ENCODE measurements around the gene SNRK. TPM values are rescaled to one million over a fixed set of nuclear protein-coding genes. Genes with fewer than 3 reads are reported as not detected.

SNRK gene
- total and polyA plus RNA-seq, 2 donors (not counting 3 experiments of a cell fraction or from before 2014, with no cell fraction given): 43.3 to 99.9 TPM

DNA sequence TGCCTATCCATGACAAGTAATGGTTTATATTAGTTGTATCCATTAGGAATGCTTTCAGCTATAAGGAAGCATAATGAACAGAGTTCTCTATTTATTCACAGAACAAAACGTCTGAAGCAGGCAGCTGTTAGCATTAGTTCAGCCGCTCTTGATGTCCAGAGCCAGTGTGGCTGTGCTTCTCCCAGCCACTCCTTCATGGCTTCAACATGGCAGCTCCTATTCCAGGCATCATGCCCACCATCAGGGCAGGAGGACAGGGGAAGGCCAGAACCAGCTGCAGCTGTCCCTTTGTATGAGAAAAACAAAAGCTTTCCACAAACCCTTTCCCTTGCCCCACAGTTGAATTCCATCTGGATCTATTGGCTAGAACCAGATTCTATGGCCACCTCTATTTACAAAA, 12.9 kb upstream of the SNRK start:
- no peak overlapping the region for H2AFZ ChIP-seq (ENCODE audit: low read depth, low read length)
- dilution Hi-C loops (cut with MboI; ENCODE audit: extremely low pct_ligation_motif_present, low sequenced_read_pairs): no loop called here
- no peaks in the 10 kb centered on the region for H3K9me3 ChIP-seq (replicated peaks; ENCODE audit: control insufficient read depth, insufficient read depth, low read length)
- intact Hi-C loops (cut with micrococcal nuclease): no loop called here
- POLR2A ChIA-PET: no interaction called here
- H3K36me3 ChIP-seq (ENCODE audit: control insufficient read depth in 2 of 2, extremely low read depth in 1 of 2, insufficient read depth in 2 of 2, low read length in 2 of 2): no peaks in the 10 kb centered on the region
- no peak overlapping the region for H3K27ac ChIP-seq (ENCODE audit: insufficient read depth, low read depth, low read length)
- H3K4me2 ChIP-seq (ENCODE audit: insufficient read depth, low read length): no peak overlapping the region
- FAIRE-seq: no peak
- H3K9me1 ChIP-seq (replicated peaks; ENCODE audit: control insufficient read depth, extremely low read depth, insufficient read depth, low read length): no peaks in the 10 kb centered on the region
- no peak overlapping the region for H3K9ac ChIP-seq (replicated peaks; ENCODE audit: extremely low read depth, insufficient read depth, low read length)
- no peak for DNase-seq (ENCODE audit: low read depth, low spot score)
- no peaks in the 10 kb centered on the region for H3K79me2 ChIP-seq (ENCODE audit: control insufficient read depth, insufficient read depth, low read length)
- TF ChIP-seq, protein P1, sequence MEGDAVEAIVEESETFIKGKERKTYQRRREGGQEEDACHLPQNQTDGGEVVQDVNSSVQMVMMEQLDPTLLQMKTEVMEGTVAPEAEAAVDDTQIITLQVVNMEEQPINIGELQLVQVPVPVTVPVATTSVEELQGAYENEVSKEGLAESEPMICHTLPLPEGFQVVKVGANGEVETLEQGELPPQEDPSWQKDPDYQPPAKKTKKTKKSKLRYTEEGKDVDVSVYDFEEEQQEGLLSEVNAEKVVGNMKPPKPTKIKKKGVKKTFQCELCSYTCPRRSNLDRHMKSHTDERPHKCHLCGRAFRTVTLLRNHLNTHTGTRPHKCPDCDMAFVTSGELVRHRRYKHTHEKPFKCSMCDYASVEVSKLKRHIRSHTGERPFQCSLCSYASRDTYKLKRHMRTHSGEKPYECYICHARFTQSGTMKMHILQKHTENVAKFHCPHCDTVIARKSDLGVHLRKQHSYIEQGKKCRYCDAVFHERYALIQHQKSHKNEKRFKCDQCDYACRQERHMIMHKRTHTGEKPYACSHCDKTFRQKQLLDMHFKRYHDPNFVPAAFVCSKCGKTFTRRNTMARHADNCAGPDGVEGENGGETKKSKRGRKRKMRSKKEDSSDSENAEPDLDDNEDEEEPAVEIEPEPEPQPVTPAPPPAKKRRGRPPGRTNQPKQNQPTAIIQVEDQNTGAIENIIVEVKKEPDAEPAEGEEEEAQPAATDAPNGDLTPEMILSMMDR (IDR thresholded peaks at IDR 0.05; ENCODE audit: extremely low read depth in 1 of 2, insufficient read depth in 1 of 2, low read depth in 1 of 2, low read length in 2 of 2): no peak
- no peak for TF ChIP-seq FOS (IDR thresholded peaks at IDR 0.05; ENCODE audit: borderline replicate concordance, insufficient read depth, low read length)
- no TSS peak for BruUV-seq (replicated peaks)
- H3K27me3 ChIP-seq (ENCODE audit: control insufficient read depth in 2 of 2, insufficient read depth in 2 of 2, low read length in 2 of 2): no peaks in the 10 kb centered on the region
- no peaks in the 10 kb centered on the region for H4K20me1 ChIP-seq (replicated peaks; ENCODE audit: control insufficient read depth, extremely low read depth, insufficient read depth, low read length)
- no peaks in the 10 kb centered on the region for H3K4me1 ChIP-seq (ENCODE audit: control insufficient read depth, extremely low read depth, insufficient read depth, low read length)
- H3K4me3 ChIP-seq (replicated peaks in 1 of 3; ENCODE audit: insufficient read depth in 1 of 3, low read depth in 1 of 3, low read length in 3 of 3): no peak overlapping the region
- CTCF ChIA-PET: interaction anchor here (0.8 kb wide), 1 partner anchor 10 kb away, joined by 3 read pairs; no protein-coding TSS in a partner anchor

DNA sequence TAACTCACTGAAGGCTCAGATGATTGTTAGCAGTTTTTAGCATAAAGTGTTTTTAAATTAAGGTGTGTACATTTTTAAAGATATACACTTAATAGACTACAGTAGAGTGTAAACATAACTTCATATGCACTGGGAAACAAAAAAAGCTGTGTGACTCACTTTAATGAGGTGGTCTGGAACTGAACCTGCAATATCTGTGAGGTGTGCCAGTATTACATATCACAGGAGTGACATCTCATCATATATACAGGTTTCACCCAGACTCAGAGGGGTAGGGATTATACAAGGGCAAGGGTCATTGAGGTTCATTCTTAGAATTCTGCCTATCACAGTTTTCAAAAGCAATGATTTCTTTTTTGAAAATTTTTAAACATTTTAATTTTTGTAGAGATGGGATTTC, 7.3 kb upstream of the SNRK start:
- ChIA-PET POLR2A (no interaction called here), CTCF (interaction anchor here (1.1 to 1.6 kb wide), 2 partner anchors 56 to 117 kb away, joined by 4 to 5 read pairs; no protein-coding TSS in a partner anchor)
- Histone ChIP-seq H3K4me3 (replicated peaks in 1 of 3; ENCODE audit: insufficient read depth in 1 of 3, low read depth in 1 of 3, low read length in 3 of 3) (no peak overlapping the region), H3K27me3 (ENCODE audit: control insufficient read depth in 2 of 2, insufficient read depth in 2 of 2, low read length in 2 of 2) (no peaks in the 10 kb centered on the region), H3K9ac (replicated peaks; ENCODE audit: extremely low read depth, insufficient read depth, low read length) (no peak overlapping the region), H3K9me3 (replicated peaks; ENCODE audit: control insufficient read depth, insufficient read depth, low read length) (no peaks in the 10 kb centered on the region), H3K4me1 (ENCODE audit: control insufficient read depth, extremely low read depth, insufficient read depth, low read length) (peaks cover 6% of the 10 kb centered on the region), H3K4me2 (ENCODE audit: insufficient read depth, low read length) (no peak overlapping the region), H2AFZ (ENCODE audit: low read depth, low read length) (no peak overlapping the region), H3K36me3 (ENCODE audit: control insufficient read depth in 2 of 2, extremely low read depth in 1 of 2, insufficient read depth in 2 of 2, low read length in 2 of 2) (no peaks in the 10 kb centered on the region), H3K9me1 (replicated peaks; ENCODE audit: control insufficient read depth, extremely low read depth, insufficient read depth, low read length) (no peaks in the 10 kb centered on the region), H3K27ac (ENCODE audit: insufficient read depth, low read depth, low read length) (no peak overlapping the region), H4K20me1 (replicated peaks; ENCODE audit: control insufficient read depth, extremely low read depth, insufficient read depth, low read length) (no peaks in the 10 kb centered on the region), H3K79me2 (ENCODE audit: control insufficient read depth, insufficient read depth, low read length) (no peaks in the 10 kb centered on the region)
- DNase-seq (ENCODE audit: low read depth, low spot score) (no peak), FAIRE-seq (no peak)
- intact Hi-C loops (cut with micrococcal nuclease) (no loop called here), dilution Hi-C loops (cut with MboI; ENCODE audit: extremely low pct_ligation_motif_present, low sequenced_read_pairs) (no loop called here)
- BruUV-seq (replicated peaks): no TSS peak
- no peak for TF ChIP-seq EZH2 (IDR thresholded peaks at IDR 0.05; ENCODE audit: borderline replicate concordance, low read depth, low read length, severe bottlenecking)
- TF ChIP-seq, protein P2, sequence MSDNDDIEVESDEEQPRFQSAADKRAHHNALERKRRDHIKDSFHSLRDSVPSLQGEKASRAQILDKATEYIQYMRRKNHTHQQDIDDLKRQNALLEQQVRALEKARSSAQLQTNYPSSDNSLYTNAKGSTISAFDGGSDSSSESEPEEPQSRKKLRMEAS (IDR thresholded peaks at IDR 0.05; ENCODE audit: insufficient read depth, insufficient read length): no peak
- TF ChIP-seq MYC (IDR thresholded peaks at IDR 0.05; ENCODE audit: low read depth, low read length): no peak
- no peak for TF ChIP-seq POLR2AphosphoS5 (IDR thresholded peaks at IDR 0.05; ENCODE audit: insufficient read depth, low read depth, low read length)
- no peak for TF ChIP-seq POLR2A (IDR thresholded peaks at IDR 0.05; ENCODE audit: low read depth, low read length)
- no peak for TF ChIP-seq JUN (IDR thresholded peaks at IDR 0.05; ENCODE audit: borderline replicate concordance, insufficient read depth, insufficient read length, low read depth)
- no peak for TF ChIP-seq GATA2 (IDR thresholded peaks at IDR 0.05; ENCODE audit: insufficient read depth, insufficient read length, low read depth, low read length)
- TF ChIP-seq, protein P1 (IDR thresholded peaks at IDR 0.05; ENCODE audit: extremely low read depth in 1 of 2, insufficient read depth in 1 of 2, low read depth in 1 of 2, low read length in 2 of 2): no peak
- no peak for TF ChIP-seq FOS (IDR thresholded peaks at IDR 0.05; ENCODE audit: borderline replicate concordance, insufficient read depth, low read length)

All from endothelial cell of umbilical vein (primary cell).